GM21528 (cell line): ENCODE measurements around the gene TMEM115.

ENCODE experiments used
- ATAC-seq: cut with Tn5 transposase; IDR thresholded peaks from one replicate; pipeline ENCODE4 v1.9.1; 2021; ENCODE audit warnings: mild to moderate bottlenecking, moderate library complexity; ENCODE audit not compliant: unreplicated experiment, low FRiP score

TMEM115 gene

GRCh38 chr3:50354186-50354764 lies 5.0 kb downstream of the TMEM115 start:
- ATAC-seq, result no peak

GRCh38 chr3:50353245-50354004 lies 5.9 kb downstream of the TMEM115 start:
- ATAC-seq, result no peak

DNA sequence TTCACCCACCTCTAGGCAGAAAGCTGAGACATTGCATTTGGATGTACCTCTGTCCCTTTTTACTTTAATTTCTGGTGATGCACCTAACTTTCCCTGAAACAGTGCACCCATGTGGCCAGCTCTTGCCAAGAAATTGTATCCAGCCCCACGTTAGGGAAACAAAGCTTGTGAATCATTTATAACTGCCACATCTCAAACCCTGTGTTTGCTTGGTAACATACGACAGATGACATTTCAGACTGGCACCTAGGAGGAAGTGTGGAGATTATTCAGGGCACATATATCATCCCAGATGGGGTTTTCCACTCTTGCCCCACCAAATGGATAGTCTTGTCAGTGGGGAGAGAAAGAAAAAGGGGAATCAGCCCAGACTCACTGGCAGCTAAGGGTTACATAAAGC lies 6.5 kb downstream of the TMEM115 start:
- no peak for ATAC-seq

DNA sequence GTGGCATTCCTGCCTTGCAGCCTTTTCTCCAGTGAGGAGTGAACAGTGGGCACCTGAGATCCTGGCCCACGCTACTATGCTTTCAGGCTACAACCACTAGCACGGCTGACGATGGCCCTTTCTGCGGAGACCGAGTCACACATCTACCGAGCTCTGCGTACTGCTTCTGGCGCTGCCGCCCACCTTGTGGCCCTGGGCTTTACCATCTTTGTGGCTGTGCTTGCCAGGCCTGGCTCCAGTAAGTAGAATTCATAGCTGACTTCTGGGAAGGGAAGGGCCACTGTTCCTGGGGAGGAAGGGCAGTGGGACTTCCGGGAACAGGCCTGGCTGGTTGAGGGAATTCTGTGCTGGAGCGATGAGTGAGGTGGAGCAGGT lies 8.0 kb downstream of the TMEM115 start:
- ATAC-seq, result no peak

DNA sequence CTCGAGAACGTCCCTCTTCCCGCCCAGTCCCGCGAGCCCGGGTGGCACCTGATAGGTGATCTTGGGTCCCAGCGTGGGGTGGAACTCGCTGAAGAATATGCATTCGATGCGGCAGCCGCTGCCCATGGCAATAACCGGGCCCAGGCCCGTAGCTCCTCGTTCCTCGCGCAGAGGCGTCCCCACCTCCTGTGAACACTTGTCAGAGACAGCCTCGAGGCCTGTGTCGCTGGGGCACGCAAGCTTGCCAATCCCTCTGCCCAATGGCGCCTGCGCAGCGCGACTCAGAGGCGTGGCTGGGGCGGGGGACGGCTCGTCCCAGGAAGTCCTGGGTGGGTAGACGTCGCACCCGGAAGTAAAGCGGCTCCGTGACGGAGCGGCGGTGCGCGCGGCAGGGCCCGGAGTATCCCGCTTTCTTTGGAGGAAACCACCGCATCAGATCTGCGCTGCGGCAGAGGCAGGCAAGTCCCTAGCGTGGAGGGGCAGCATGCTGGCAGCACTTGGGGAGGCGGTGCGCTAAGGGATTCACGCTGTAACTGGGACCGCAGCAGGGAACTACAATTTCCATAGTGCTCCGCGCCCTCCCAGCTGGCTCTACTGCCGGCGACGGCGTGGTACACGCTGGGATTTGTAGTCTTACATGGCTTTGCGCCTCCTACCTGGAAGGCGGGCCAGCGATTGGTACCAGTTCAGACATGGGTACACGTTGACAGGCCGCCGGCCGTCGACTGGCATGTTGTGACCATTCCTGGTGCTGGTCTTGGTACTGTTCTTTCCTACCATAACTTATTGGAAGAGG lies 8.6 kb downstream of the TMEM115 start, which contains the start of the genes CYB561D2 and NPRL2:
Gene CYB561D2, plus strand, starts transcription at position 336 of the 796 bp plus-strand sequence. CDS start 572 bp downstream, outside the sequence.
Gene NPRL2, minus strand, starts transcription at position 249 of the 796 bp plus-strand sequence. Its CDS starts 123 bp downstream, at position 126.
- peak; percentile 79 for ATAC-seq

GRCh38 chr3:50350213-50350526 lies 9.2 kb downstream of the TMEM115 start:
- ATAC-seq, result no peak

- no peak for ATAC-seq
Measured at GRCh38 chr3:50347187-50347813, 12.0 kb downstream of the TMEM115 start.

DNA sequence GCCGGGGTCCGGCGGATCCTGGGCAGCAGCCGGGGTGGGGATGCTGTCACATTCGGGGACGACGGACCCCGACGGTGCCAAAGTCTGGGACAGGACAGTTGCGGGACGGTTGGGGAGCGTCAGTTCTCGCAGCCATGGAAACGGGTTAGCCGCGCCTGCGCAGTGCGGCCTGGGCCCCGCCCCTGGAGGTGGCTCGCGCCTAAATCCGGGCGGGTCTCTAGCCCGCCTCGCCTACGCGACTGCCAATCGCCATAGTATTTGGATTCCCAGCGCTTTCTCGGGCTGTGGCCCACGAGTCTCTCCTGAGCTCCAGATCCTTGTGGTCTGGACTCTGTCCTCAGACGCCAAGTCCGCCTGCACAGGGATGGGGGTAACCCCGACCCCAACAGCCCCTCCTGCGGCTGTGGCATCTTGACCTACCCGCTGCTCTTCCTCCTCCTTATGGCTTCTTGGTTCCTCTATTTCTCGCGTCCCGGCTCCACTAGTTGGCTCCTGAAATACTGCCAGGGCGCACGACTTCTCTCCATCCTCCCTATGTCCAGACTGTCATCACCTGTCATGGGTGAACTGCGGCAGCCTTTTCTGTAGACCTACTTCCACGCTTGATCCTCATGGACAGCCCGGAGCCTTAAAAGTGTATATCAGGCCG lies 13.6 kb downstream of the TMEM115 start, which contains the start of gene ZMYND10:
Gene ZMYND10, minus strand, starts transcription at position 147 of the 649 bp plus-strand sequence. CDS start 153 bp downstream, outside the sequence.
- no peak for ATAC-seq

- ATAC-seq, result no peak
Measured at GRCh38 chr3:50345008-50345407, 14.3 kb downstream of the TMEM115 start.

GRCh38 chr3:50342813-50343633 lies 16.3 kb downstream of the TMEM115 start:
- no peak for ATAC-seq

- ATAC-seq, result no peak
Measured at GRCh38 chr3:50341996-50342650, 17.2 kb downstream of the TMEM115 start.

DNA sequence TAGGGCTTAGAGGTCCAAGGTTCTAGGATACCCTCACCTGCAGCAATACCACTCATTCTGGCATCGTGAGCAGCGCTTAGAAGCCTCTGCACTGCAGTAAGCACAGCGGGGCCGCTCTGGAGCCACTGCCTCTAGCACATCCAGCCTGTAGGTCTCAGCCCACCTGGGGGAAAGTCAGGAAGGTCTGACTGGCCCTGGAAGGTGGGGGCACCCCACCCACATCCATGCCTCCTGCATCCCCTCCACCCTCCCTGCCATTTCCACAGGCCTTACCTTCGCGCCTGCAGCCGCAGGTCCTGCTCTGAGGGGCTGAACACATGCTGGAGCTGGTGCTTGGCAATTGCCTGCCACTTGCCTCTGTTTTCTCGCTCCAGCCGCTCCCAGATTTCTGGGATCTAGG lies 17.8 kb downstream of the TMEM115 start:
- no peak for ATAC-seq

DNA sequence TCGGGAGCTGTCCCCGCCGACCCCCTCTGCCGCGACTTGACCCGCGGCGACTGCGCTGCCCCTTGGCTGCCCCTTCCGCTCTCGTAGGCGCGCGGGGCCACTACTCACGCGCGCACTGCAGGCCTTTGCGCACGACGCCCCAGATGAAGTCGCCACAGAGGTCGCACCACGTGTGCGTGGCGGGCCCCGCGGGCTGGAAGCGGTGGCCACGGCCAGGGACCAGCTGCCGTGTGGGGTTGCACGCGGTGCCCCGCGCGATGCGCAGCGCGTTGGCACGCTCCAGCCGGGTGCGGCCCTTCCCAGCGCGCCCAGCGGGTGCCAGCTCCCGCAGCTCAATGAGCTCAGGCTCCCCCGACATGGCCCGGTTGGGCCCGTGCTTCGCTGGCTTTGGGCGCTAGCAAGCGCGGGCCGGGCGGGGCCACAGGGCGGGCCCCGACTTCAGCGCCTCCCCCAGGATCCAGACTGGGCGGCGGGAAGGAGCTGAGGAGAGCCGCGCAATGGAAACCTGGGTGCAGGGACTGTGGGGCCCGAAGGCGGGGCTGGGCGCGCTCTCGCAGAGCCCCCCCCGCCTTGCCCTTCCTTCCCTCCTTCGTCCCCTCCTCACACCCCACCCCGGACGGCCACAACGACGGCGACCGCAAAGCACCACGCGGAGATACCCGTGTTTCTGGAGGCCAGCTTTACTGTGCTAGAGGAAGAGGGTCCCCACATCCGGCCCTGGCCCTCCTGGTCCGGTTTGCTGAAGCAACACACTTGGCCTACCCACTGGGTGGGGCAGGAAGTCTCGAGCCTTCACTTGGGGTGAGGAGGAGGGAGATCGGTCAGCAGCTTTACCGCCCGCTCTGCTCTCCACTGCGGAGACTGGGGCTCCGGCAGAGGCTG lies 18.6 kb downstream of the TMEM115 start, which contains the start of gene RASSF1:
Gene RASSF1, minus strand, starts transcription at position 389 of the 882 bp plus-strand sequence. Its CDS starts 31 bp downstream, at position 358.
- peak; percentile 23 for ATAC-seq

DNA sequence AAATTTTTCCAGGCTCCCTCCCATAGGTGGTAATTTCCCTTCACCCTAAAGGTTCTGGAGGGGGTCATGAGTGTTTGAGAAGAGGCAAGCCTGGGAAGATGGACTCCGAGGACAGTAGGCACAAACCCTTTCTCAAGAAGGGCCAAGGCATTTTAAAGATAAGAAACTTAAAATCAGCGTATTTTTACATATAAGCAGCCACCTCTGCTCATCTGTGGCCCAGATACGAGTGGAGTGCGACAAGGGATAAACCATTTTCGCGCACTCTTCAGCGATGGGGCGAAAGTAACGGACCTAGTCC lies 19.2 kb downstream of the TMEM115 start:
- no peak for ATAC-seq

- ATAC-seq, result no peak
Measured at GRCh38 chr3:50339485-50340146, 19.7 kb downstream of the TMEM115 start.

DNA sequence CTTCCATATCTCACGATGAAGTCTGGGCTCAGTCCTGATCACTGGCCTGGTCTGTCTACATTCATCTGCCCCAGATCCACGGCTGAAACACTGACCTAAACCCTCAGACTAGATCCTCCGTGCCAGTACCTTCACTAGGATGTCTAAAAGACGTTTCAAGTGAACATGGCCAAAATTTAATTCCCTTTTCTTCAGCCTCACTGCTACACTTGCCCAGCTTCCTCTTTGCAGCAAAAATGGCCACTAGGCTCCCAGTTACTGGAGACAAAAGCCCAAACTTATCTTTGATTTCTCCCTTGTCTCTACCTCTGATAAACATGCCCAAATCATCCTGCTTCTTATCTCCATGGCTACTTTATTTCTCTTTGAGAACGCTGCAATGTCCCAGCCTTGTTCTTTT lies 20.4 kb downstream of the TMEM115 start:
- ATAC-seq, result no peak

- ATAC-seq, result peak; percentile 70
Measured at GRCh38 chr3:50337175-50337861, 22.0 kb downstream of the TMEM115 start.
